GM12865 (cell line): Measurements from ENCODE around the gene GNG14.
A peak's percentile ranks its signal among the peaks of the same experiment; 100 is the strongest.
"Not testable (repeated sequence)": the region's sequence is repeated elsewhere in the genome, so short reads cannot be mapped to it uniquely, and the experiment has no call there.

Source experiments
- DNase-seq: peaks from one replicate; pipeline ENCODE4 v3.0.0; 2010; ENCODE audit warnings: low read depth
- H3K4me3 ChIP-seq: 2 replicates; pipeline ENCODE4 v1.5.1; 2011; ENCODE audit warnings: mild to moderate bottlenecking, low read depth, low read length, control low read depth
- TF ChIP-seq, protein P1 (sequence below): IDR thresholded peaks from 2 replicates; pipeline ENCODE4 v1.5.1; 2011; ENCODE audit warnings: low read length, control low read depth, low read depth, inconsistent platforms; ENCODE audit not compliant: insufficient read depth; ENCODE audit errors: missing control alignments

Gene GNG14

DNA sequence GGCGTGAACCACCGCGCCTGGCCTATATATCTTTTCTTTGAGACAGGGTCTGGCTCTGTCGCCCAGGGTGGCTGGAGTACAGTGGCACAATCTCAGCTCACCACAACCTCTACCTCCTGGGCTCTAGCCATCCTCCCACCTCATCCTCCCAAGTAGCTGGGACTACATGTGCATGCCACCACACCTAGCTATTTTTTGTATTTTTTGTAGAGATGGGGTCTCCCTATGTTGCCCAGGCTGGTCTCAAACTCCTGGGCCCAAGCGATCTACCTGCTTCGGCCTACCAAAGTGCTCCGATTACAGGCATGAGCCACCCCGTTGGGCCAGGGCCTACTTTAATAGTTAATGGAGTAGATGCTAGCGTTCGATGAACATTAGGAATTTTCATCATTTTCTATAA, 32.5 kb downstream of the GNG14 start:
- TF ChIP-seq, protein P1, sequence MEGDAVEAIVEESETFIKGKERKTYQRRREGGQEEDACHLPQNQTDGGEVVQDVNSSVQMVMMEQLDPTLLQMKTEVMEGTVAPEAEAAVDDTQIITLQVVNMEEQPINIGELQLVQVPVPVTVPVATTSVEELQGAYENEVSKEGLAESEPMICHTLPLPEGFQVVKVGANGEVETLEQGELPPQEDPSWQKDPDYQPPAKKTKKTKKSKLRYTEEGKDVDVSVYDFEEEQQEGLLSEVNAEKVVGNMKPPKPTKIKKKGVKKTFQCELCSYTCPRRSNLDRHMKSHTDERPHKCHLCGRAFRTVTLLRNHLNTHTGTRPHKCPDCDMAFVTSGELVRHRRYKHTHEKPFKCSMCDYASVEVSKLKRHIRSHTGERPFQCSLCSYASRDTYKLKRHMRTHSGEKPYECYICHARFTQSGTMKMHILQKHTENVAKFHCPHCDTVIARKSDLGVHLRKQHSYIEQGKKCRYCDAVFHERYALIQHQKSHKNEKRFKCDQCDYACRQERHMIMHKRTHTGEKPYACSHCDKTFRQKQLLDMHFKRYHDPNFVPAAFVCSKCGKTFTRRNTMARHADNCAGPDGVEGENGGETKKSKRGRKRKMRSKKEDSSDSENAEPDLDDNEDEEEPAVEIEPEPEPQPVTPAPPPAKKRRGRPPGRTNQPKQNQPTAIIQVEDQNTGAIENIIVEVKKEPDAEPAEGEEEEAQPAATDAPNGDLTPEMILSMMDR, result no peak
- DNase-seq, result no peak
- peak overlapping the region; percentile 94 for H3K4me3 ChIP-seq

DNA sequence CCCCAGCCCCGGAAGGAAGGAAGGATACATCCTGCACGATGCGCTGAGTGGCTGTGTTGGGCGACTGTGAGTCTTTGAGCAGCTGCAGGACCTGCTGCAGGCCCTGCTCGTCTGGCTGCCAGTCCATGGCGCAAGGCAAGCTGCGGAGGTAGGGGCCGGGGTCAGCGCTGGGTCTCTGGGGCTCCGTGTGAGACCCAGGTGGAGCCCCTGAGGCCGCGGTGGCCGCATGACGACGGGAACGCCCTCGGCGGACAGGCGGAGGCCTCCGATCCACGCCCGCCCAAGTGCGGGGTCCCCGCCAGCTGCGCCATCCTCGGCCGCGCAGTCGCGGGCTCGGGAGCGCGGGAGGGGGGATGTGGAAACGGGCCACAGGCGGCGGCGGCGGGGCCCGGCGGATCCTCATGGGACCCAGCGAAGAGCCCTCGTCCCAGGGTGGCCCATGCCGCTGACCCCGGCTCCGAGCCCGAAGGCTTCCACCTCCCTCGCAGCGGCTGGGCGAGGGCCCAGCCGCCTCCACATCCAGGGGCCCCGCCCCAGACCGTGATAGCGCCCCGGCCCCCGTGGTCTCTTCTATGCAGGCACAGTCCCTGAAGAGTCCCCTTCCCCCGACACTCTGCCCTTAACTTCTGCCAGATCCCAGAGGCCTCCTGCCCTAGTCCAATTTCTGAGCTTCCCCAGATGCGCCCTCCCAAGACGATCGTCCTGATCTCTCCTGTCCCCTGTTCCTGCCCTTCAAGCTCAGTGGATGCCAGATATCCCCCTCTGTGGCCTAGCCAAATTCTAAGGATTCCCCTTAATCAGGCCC, 33.3 kb downstream of the GNG14 start:
- no peak for DNase-seq
- peak overlapping the region; percentile 94 for H3K4me3 ChIP-seq

GRCh38 chr19:12721656-12722565, 34.1 kb downstream of the GNG14 start:
- TF ChIP-seq, protein P1, result no peak
- DNase-seq, result peak; percentile 77
- peak overlapping the region; percentile 94 for H3K4me3 ChIP-seq

More for the DNA sequence above, 33.3 kb downstream of the GNG14 start:
- TF ChIP-seq, protein P1, result no peak

DNA sequence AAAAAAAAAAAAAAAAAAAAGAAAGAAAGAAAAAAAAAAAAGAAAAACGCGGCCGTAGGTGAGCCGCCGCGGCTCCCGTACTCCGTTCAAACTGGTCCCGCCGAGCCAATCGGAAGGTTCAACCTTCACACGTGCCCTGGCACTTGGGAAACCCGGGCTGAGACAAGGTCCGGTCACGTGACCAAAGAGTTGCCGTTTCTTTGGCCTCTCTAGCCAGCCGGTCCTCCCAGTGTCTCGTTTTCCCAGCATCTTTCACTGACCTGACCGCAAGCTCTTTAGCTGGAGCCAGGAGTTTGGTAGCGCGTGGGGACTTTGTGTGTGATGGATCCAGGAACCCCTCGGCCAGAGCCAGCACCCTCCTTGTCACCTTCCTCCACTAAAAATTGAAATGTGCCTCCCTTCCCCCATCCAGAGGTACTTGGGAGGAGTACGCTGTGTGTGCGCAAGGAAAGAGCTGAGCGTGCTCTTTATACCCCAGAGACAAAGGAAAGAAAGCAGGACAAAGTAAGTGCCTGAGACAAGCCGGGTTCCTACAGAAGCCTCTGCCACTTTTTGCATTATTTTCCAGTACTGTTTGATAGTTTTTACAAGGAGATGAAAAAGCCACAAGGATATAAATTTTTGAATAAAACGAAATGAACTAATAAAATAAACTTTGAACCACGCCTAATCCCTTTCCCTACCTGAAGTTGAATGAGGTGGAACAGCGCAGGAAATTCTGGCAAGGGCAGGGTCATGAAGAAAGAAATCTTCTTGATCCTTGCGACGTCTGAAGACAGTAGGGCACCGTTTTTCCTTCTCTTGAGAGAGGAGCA, 35.0 kb downstream of the GNG14 start:
- peak overlapping the region; percentile 94 for H3K4me3 ChIP-seq
- TF ChIP-seq, protein P1, result no peak
- DNase-seq, result peak; percentile 99

DNA sequence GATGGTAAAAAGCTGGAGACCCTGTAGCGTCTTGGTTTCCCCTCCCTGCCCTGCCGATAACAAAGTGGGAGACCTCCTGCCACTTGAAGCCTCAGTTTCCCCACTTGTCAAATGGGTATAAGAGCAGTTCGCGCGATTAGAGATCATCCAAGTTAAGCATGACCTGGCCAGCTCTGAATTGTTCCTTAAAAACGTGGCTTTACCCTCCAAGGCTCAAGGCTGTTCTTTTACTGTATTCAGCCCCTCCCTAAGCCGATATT, 35.5 kb downstream of the GNG14 start:
- peak overlapping the region; percentile 94 for H3K4me3 ChIP-seq
- DNase-seq, result peak; percentile 26
- TF ChIP-seq, protein P1, result no peak

DNA sequence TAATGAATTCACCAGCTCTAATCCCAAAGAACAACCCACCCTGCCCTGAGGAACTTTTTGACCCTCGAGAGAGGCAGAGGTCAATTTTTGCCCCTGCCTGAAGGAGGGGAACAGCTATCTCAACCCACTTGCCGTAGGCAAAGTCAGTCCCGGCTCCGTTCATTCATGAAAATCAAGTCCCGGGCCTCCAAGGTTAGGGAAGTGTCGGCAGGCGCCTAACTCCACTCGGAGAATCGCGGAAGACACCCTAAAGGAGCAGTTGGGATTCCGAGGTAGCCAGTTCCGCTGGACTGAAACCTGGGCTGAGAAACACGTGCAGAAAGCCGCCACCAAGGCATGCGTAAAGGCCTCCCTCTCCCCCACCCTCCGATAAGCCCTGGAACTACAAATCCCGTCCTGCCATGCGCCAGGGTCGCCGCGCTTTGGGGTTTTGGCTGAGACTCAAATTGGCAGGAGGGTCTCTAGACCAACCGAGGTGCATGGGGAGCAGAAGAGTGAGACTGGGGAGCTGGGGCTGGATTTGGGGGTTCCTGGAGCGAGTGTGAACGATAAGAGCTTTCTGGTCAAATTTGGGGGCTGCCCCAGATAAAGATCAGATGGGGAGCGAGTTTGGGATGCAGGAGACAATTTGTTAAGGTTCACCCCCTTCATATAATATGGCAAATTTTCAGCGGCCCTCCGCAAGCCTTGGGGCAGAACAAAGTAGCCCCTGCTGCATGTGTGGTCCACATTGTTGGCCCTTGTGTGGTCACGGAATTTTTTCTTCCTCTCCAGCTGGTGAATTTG, 36.0 kb downstream of the GNG14 start, which contains the start of gene TNPO2:
Gene TNPO2, minus strand, starts transcription at position 292 of the 786 bp plus-strand sequence. CDS start 2,955 bp downstream, outside the sequence.
- peak within 1 kb of the TSS; percentile 94 for H3K4me3 ChIP-seq
- DNase-seq, result peak; percentile 87
- TF ChIP-seq, protein P1, result no peak

- not testable (repeated sequence) for DNase-seq, H3K4me3 ChIP-seq
Observed at GRCh38 chr19:12725612-12726011, 37.8 kb downstream of the GNG14 start.
